HCT116 (cell line): ENCODE measurements around the gene ATAD2B. TPM values are rescaled to one million over a fixed set of nuclear protein-coding genes. Genes with fewer than 3 reads are reported as not detected.
"Not testable (repeated sequence)": the region's sequence is repeated elsewhere in the genome, so short reads cannot be mapped to it uniquely, and the experiment has no call there.

ENCODE experiments used
- ATAC-seq: fragments of 200-7000 bp; cut with Tn5 transposase; 2 replicates; pipeline ENCODE4 v1.9.1; 2020; ENCODE audit warnings: mild to moderate bottlenecking, moderate library complexity
- BruUV-seq: library from RNA; stranded (reverse); fragments of 400-500 nt; replicated peaks from 2 replicates; lab custom pipeline; 2021; lab: Mats Ljungman, UMichigan
- CTCF ChIA-PET: fragments of 300-600 bp; sonication (Branson Sonifier 250); formaldehyde crosslinking; loops from one replicate; lab custom pipeline; 2021; ENCODE audit warnings: antibody characterized with exemption; lab: Charles Lee
- POLR2A ChIA-PET: fragments of 300-600, 350-600 bp; sonication (Branson Sonifier 250); formaldehyde crosslinking; loops from one replicate; lab custom pipeline; 2021; ENCODE audit warnings: antibody characterized with exemption; lab: Charles Lee
- RAD21 ChIA-PET, 2 experiments: fragments of 300-600 bp; sonication (Branson Sonifier 250); formaldehyde crosslinking; loops; one replicate each; lab custom pipeline; 2023; ENCODE audit warnings: low total read pairs in 2 of 2; ENCODE audit not compliant: uncharacterized antibody in 2 of 2, unreplicated experiment in 2 of 2, low non-redundant PET in 1 of 2; lab: Charles Lee
- DNase-seq: peaks from one replicate; pipeline ENCODE4 v3.0.0-alpha.2; 2010; ENCODE audit warnings: low read depth, low spot score
- H2AFZ ChIP-seq: fragments of 200-600 bp; shearing (Covaris generic), sonication (generic); 2 replicates; pipeline ENCODE4 v1.6.1; 2017; ENCODE audit warnings: low read depth, mixed run types, mixed read lengths, antibody characterized with exemption, low read length; ENCODE audit not compliant: poor library complexity, severe bottlenecking
- H3K27ac ChIP-seq: 2 replicates; pipeline ENCODE4 v1.5.1; 2012; ENCODE audit warnings: low read depth, low read length
- H3K27me3 ChIP-seq: fragments of 200-600 bp; sonication (generic); 2 replicates; pipeline ENCODE4 v1.6.1; 2016; ENCODE audit warnings: mixed run types, low read length, mixed read lengths; ENCODE audit not compliant: insufficient read depth
- H3K36me3 ChIP-seq, 2 experiments: fragments of 200-500 bp in 1 of 2; fragments of 200-600 bp in 1 of 2; sonication (Bioruptor generic) in 1 of 2; sonication (generic) in 1 of 2; 2 replicates each; pipeline versions ENCODE4 v1.5.1 to v1.6.1; 2014 to 2016; ENCODE audit warnings: low read length in 2 of 2, inconsistent platforms in 1 of 2, mixed read lengths in 1 of 2, mixed run types in 1 of 2; ENCODE audit not compliant: insufficient read depth in 2 of 2, control insufficient read depth in 1 of 2
- H3K4me1 ChIP-seq, 2 experiments: fragments of 200-600 bp in 1 of 2; sonication (generic) in 1 of 2; 2 replicates each; pipeline versions ENCODE4 v1.5.1 to v1.6.1; 2012 to 2017; ENCODE audit warnings: low read length in 2 of 2, inconsistent platforms in 1 of 2, mild to moderate bottlenecking in 1 of 2, mixed read lengths in 1 of 2, mixed run types in 1 of 2, moderate library complexity in 1 of 2; ENCODE audit not compliant: insufficient read depth in 2 of 2, control insufficient read depth in 1 of 2
- H3K4me2 ChIP-seq: fragments of 200-600 bp; sonication (generic); 2 replicates; pipeline ENCODE4 v1.6.1; 2017; ENCODE audit warnings: mixed run types, low read length, mixed read lengths
- H3K4me3 ChIP-seq, 2 experiments: fragments of 200-600 bp in 1 of 2; sonication (generic) in 1 of 2; replicated peaks in 1 of 2; 2 replicates each; pipeline ENCODE4 v1.5.1; 2011 to 2016; ENCODE audit warnings: low read length in 2 of 2, control low read depth in 1 of 2, low read depth in 1 of 2, mild to moderate bottlenecking in 1 of 2, mixed read lengths in 1 of 2, mixed run types in 1 of 2
- H3K79me2 ChIP-seq: fragments of 200-600 bp; sonication (generic); 2 replicates; pipeline ENCODE4 v1.6.1; 2017; ENCODE audit warnings: mild to moderate bottlenecking, mixed run types, low read length, moderate library complexity, mixed read lengths; ENCODE audit not compliant: insufficient read depth
- H3K9ac ChIP-seq: fragments of 200-600 bp; sonication (generic); 2 replicates; pipeline ENCODE4 v1.6.1; 2016; ENCODE audit warnings: low read length, mixed read lengths
- H3K9me2 ChIP-seq: fragments of 200-600 bp; sonication (generic), shearing (Covaris generic); 2 replicates; pipeline ENCODE4 v1.6.1; 2017; ENCODE audit warnings: mixed run types, mild to moderate bottlenecking, moderate library complexity; ENCODE audit not compliant: insufficient read depth
- H3K9me3 ChIP-seq, 2 experiments: fragments of 200-500 bp in 1 of 2; fragments of 200-600 bp in 1 of 2; sonication (Bioruptor generic) in 1 of 2; sonication (generic) in 1 of 2; 2 replicates each; pipeline ENCODE4 v1.6.1; 2014 to 2017; ENCODE audit warnings: low read length in 2 of 2, mixed read lengths in 2 of 2, inconsistent platforms in 1 of 2, low read depth in 1 of 2, mild to moderate bottlenecking in 1 of 2, mixed run types in 1 of 2, moderate library complexity in 1 of 2; ENCODE audit not compliant: control insufficient read depth in 1 of 2, insufficient read depth in 1 of 2
- H4K20me1 ChIP-seq: fragments of 200-600 bp; sonication (generic), shearing (Covaris generic); 2 replicates; pipeline ENCODE4 v1.6.1; 2017; ENCODE audit warnings: mixed run types, mild to moderate bottlenecking, moderate library complexity; ENCODE audit not compliant: insufficient read depth
- ATF3 ChIP-seq: IDR thresholded peaks from 2 replicates; pipeline ENCODE4 v1.6.1; 2012
- CEBPB ChIP-seq: IDR thresholded peaks from 2 replicates; pipeline ENCODE4 v1.6.1; 2012; ENCODE audit warnings: low read depth
- EGR1 ChIP-seq: IDR thresholded peaks from 2 replicates; pipeline ENCODE4 v1.6.1; 2012; ENCODE audit warnings: low read depth
- ELF1 ChIP-seq: IDR thresholded peaks from 2 replicates; pipeline ENCODE4 v1.6.1; 2012; ENCODE audit warnings: low read depth, borderline replicate concordance
- EZH2 ChIP-seq: fragments of 200-600 bp; sonication (generic); IDR thresholded peaks from 2 replicates; pipeline ENCODE4 v1.6.1; 2017; ENCODE audit warnings: antibody characterized with exemption, mixed run types
- EZH2phosphoT487 ChIP-seq: fragments of 200-600 bp; IDR thresholded peaks from 2 replicates; pipeline ENCODE4 v1.6.1; 2018; ENCODE audit warnings: antibody characterized with exemption, borderline replicate concordance
- FOSL1 ChIP-seq: IDR thresholded peaks from 2 replicates; pipeline ENCODE4 v1.6.1; 2012; ENCODE audit warnings: low read depth
- JUND ChIP-seq: IDR thresholded peaks from 2 replicates; pipeline ENCODE4 v1.6.1; 2012
- POLR2A ChIP-seq: IDR thresholded peaks from 2 replicates; pipeline ENCODE4 v1.7.0; 2011; ENCODE audit warnings: borderline replicate concordance; ENCODE audit not compliant: insufficient read depth, insufficient read length; ENCODE audit errors: extremely low read depth
- RAD21 ChIP-seq: IDR thresholded peaks from 2 replicates; pipeline ENCODE4 v1.6.1; 2012; ENCODE audit warnings: low read depth, mild to moderate bottlenecking
- SIN3A ChIP-seq: IDR thresholded peaks from 2 replicates; pipeline ENCODE4 v1.6.1; 2012; ENCODE audit warnings: low read depth
- TCF7L2 ChIP-seq: IDR thresholded peaks from 2 replicates; pipeline ENCODE4 v1.7.0; 2011; ENCODE audit warnings: borderline replicate concordance, inconsistent platforms; ENCODE audit not compliant: insufficient read depth, insufficient read length; ENCODE audit errors: extremely low read depth
- YY1 ChIP-seq: IDR thresholded peaks from 2 replicates; pipeline ENCODE4 v1.6.1; 2011; ENCODE audit warnings: low read length, low read depth, moderate library complexity, mild to moderate bottlenecking; ENCODE audit not compliant: insufficient replicate concordance; ENCODE audit errors: extremely low read depth
- ZFX ChIP-seq: fragments of 450-650 bp; IDR thresholded peaks from 2 replicates; pipeline ENCODE4 v1.6.1; 2017
- ZNF274 ChIP-seq: fragments of 200-500 bp; sonication (Bioruptor generic); IDR thresholded peaks from 2 replicates; pipeline ENCODE4 v1.6.1; 2014; ENCODE audit warnings: mild to moderate bottlenecking, low read depth, low read length, inconsistent platforms
- intact Hi-C: fragments of 100-400 bp; cut with micrococcal nuclease; formaldehyde crosslinking; loops from 2 replicates; pipeline ENCODE4 v1.10.0; 2022
- total RNA-seq: library from RNA; stranded (reverse); gene quantifications from one replicate; pipeline ENCODE4 v1.2.1, GENCODE V29; 2021; ENCODE audit not compliant: unreplicated experiment
- TF ChIP-seq, protein P1 (sequence below): IDR thresholded peaks from 2 replicates; pipeline ENCODE4 v1.6.1; 2012

ATAD2B gene
- total RNA-seq, 1 experiment from 2014 or later, result 9.6 TPM

- H3K9ac ChIP-seq, result no peak overlapping the region
- H4K20me1 ChIP-seq, result no peaks in the 10 kb centered on the region
- ChIA-PET CTCF (no interaction called here), POLR2A (no interaction called here), RAD21 (no interaction called here)
- TF ChIP-seq ATF3 (no peak), YY1 (no peak), TCF7L2 (no peak), POLR2A (no peak), EGR1 (no peak), CEBPB (no peak), FOSL1 (no peak), RAD21 (no peak), EZH2 (no peak), ELF1 (no peak), ZFX (no peak), SIN3A (no peak), EZH2phosphoT487 (no peak), JUND (no peak), ZNF274 (no peak)
- TF ChIP-seq, protein P1, sequence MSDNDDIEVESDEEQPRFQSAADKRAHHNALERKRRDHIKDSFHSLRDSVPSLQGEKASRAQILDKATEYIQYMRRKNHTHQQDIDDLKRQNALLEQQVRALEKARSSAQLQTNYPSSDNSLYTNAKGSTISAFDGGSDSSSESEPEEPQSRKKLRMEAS, result no peak
- DNase-seq (no peak), ATAC-seq (no peak)
- no peaks in the 10 kb centered on the region for H3K9me2 ChIP-seq
- no peak overlapping the region for H3K27ac ChIP-seq
- H2AFZ ChIP-seq, result no peak overlapping the region
- H3K4me3 ChIP-seq, result no peak overlapping the region
- no peaks in the 10 kb centered on the region for H3K4me1 ChIP-seq
- H3K27me3 ChIP-seq, result no peaks in the 10 kb centered on the region
- intact Hi-C loops, result no loop called here
- no peaks in the 10 kb centered on the region for H3K9me3 ChIP-seq
- no peaks in the 10 kb centered on the region for H3K36me3 ChIP-seq
- H3K4me2 ChIP-seq, result no peak overlapping the region
- no peaks in the 10 kb centered on the region for H3K79me2 ChIP-seq
- no TSS peak for BruUV-seq
Measured at GRCh38 chr2:23745068-23745725, 181.7 kb downstream of the ATAD2B start.

- POLR2A ChIA-PET, intact Hi-C loops, H4K20me1 ChIP-seq, H3K27me3 ChIP-seq, H3K4me1 ChIP-seq, H3K4me3 ChIP-seq, CTCF ChIA-PET, ATAC-seq, H3K4me2 ChIP-seq, H3K79me2 ChIP-seq, H3K27ac ChIP-seq, RAD21 ChIA-PET, H3K9ac ChIP-seq, H3K9me2 ChIP-seq, H2AFZ ChIP-seq, H3K36me3 ChIP-seq, BruUV-seq, H3K9me3 ChIP-seq, DNase-seq: not testable (repeated sequence)
Measured at GRCh38 chr2:23736783-23737182, 190.1 kb downstream of the ATAD2B start.
